Measurements from ENCODE around the gene ULK4.

The ULK4 gene

DNA sequence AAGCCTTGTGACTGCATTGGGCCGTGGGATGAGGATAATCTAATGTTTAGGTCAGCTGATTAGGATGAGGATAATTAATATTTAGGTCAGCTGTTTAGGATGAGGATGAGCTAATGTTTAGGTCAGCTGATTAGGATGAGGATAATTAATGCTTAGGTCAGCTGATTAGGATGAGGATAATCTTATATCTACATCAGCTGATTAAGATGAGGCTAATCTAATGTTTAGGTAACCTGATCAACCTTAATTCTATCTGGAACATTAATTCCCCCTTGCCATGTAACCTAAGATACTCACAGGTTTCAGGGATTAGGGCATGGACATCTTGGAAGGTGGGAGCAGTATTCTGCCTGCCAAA is 362.8 kb downstream of the ULK4 start:
- no peak overlapping the region for H3K4me3 ChIP-seq (ENCODE audit: low read length)
- no peak for DNase-seq (ENCODE audit: low read depth)
- TF ChIP-seq, protein P1, sequence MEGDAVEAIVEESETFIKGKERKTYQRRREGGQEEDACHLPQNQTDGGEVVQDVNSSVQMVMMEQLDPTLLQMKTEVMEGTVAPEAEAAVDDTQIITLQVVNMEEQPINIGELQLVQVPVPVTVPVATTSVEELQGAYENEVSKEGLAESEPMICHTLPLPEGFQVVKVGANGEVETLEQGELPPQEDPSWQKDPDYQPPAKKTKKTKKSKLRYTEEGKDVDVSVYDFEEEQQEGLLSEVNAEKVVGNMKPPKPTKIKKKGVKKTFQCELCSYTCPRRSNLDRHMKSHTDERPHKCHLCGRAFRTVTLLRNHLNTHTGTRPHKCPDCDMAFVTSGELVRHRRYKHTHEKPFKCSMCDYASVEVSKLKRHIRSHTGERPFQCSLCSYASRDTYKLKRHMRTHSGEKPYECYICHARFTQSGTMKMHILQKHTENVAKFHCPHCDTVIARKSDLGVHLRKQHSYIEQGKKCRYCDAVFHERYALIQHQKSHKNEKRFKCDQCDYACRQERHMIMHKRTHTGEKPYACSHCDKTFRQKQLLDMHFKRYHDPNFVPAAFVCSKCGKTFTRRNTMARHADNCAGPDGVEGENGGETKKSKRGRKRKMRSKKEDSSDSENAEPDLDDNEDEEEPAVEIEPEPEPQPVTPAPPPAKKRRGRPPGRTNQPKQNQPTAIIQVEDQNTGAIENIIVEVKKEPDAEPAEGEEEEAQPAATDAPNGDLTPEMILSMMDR (conservative IDR thresholded peaks at IDR 0.05; ENCODE audit: low read depth, low read length): no peak

DNA sequence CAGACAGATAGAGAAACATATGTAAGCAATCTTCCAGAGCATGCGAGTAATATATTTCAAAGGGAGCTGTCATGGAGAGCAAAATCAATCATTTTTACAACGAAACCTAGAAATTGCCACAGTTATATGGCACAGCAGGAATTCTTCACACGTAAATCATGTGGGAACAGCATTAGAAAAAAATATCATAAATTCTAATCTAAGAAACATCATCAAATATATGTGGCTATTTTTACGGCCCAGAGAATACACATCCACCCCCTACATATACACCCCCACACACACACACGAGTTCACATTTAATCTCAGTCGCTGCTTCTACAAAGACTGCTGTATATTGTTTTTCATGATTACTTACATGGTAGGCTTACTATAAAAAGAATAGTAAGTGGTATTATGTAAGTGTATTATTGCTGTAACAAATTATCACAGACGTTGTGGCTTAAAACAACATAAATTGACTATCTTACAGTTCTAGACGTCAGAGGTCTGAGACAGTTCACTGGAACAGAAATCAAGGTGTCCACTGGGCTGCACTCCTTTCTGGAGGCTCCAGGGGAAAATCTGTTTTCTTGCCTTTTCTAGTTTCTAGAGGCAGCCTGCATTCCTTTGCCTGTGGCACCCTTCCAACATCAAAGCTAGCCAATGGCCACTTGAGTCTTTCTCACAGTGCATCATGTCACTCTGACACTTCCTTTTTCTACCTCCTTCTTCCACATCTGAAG is 363.3 kb downstream of the ULK4 start:
- no peak overlapping the region for H3K4me3 ChIP-seq (ENCODE audit: low read length)
- peak; percentile 42 for DNase-seq (ENCODE audit: low read depth)
- TF ChIP-seq, protein P1 (conservative IDR thresholded peaks at IDR 0.05; ENCODE audit: low read depth, low read length): no peak

DNA sequence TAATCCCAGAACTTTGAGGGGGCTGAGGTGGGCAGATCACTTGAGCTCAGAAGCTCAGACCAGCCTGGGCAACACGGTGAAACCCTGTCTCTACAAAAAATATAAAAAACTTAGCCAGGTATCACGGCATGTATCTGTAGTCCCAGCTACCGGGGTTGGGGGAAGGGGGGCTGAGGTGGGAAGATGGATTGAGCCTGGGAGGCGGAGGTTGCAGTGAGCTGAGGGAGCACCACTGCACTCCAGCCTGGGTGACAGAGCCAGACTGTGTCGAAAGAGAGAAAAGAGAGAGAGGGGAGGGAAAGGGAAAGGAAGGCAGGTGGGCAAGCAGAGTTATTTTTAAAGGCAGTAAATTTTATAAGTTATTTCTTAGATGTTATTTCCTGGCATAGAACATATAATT is 368.1 kb downstream of the ULK4 start:
- TF ChIP-seq, protein P1 (conservative IDR thresholded peaks at IDR 0.05; ENCODE audit: low read depth, low read length): no peak
- no peak overlapping the region for H3K4me3 ChIP-seq (ENCODE audit: low read length)
- no peak for DNase-seq (ENCODE audit: low read depth)

DNA sequence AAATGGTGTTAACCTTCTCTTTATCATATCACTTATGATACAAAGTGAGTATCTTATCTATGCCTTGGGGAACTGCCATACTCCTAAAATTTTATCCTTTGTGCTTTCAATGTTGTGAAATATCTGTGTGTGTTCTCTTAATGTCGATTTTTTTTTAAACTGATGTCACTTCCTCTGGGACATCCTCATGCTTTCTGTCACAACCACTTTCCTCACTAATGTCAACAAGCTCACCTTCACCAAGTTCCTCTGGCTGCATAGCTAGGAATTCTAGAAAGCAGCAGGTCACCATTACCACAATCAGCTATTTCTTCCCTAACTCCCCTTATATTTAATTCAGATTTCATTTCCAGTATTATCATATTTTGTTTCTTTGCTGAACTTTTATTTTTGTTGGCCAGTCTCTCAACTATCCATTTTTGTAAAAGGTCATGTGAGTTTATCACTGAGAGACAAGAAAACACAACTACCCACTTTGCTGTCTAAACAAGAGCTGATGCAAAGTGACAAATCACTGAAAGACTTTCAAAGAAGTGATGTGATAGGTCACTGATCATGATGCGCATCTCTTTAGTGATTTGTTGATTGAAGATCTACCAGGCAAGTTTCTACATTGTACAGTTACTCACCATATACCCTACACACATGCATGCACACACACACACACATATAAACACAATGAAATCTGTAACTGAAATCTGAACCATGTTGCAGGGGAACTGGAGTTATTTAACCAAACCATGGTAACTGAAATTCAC is 369.0 kb downstream of the ULK4 start:
- TF ChIP-seq, protein P1 (conservative IDR thresholded peaks at IDR 0.05; ENCODE audit: low read depth, low read length): no peak
- DNase-seq (ENCODE audit: low read depth): no peak
- no peak overlapping the region for H3K4me3 ChIP-seq (ENCODE audit: low read length)

DNA sequence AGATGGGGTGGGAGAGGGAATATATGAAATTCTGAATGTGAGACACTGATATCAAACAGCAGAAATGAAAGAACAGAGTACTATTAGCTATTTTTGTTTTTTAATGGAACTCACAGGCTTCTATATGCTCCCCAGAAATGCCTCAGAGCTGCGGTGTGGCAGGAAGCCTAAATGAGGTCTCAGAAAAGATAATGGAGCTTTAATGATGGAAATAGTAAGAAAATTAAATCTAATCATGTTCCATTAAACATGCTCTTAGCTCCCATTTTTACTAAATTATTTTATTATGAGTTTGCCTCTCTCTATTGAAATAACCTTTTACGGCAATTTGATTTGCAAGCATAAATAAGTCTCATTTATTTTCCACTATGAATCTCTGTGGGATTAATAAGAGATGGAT is 378.9 kb downstream of the ULK4 start:
- H3K4me3 ChIP-seq (ENCODE audit: low read length): no peak overlapping the region
- TF ChIP-seq, protein P1 (conservative IDR thresholded peaks at IDR 0.05; ENCODE audit: low read depth, low read length): no peak
- no peak for DNase-seq (ENCODE audit: low read depth)

DNA sequence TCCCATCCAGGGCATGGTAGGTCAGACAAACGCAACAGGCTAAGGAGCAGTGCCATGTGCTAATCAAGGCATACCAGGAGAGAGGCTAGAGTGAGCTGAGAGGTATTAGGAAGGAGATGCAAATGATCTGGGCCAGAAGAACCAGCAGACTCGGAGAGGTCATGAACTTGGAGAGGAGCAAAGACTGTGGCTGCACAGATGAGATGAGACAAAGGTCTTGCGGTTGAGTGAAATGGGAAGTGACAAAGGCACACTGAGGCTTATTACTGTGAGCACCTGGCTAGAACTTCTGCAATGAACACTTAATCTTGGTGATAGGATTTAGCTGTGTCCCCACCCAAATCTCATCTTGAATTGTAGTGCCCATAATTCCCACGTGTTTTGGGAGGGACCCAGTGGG is 380.2 kb downstream of the ULK4 start:
- no peak overlapping the region for H3K4me3 ChIP-seq (ENCODE audit: low read length)
- DNase-seq (ENCODE audit: low read depth): no peak

More for the DNA sequence above, 380.2 kb downstream of the ULK4 start:
- TF ChIP-seq, protein P1 (conservative IDR thresholded peaks at IDR 0.05; ENCODE audit: low read depth, low read length): no peak
